NB4 (cell line): ENCODE measurements around the gene OR4D11.

Source experiments
- CTCF ChIP-seq: IDR thresholded peaks from one replicate; pipeline ENCODE4 v1.5.1; 2012; ENCODE audit warnings: low read depth, low read length
- MAX ChIP-seq: IDR thresholded peaks from 2 replicates; pipeline ENCODE4 v1.6.1; 2011; ENCODE audit warnings: low read depth, low read length
- MYC ChIP-seq: IDR thresholded peaks from 2 replicates; pipeline ENCODE4 v1.6.1; 2011; ENCODE audit warnings: low read depth, low read length
- POLR2A ChIP-seq: IDR thresholded peaks from 2 replicates; pipeline ENCODE4 v1.6.1; 2011; ENCODE audit warnings: mild to moderate bottlenecking; ENCODE audit not compliant: insufficient read length; ENCODE audit errors: extremely low read depth

- no peak for TF ChIP-seq CTCF
- TF ChIP-seq POLR2A = no peak
- no peak for TF ChIP-seq MAX
- TF ChIP-seq MYC = no peak
These were observed 43.5 kb upstream of the OR4D11 start for GRCh38 chr11:59459916-59460315.
